ENCODE results near the gene PBRM1. TPM values are rescaled to one million over a fixed set of nuclear protein-coding genes. Genes with fewer than 3 reads are reported as not detected.

PBRM1 gene
- total and polyA plus RNA-seq, 2 donors (not counting 3 experiments of a cell fraction or from before 2014, with no cell fraction given) = 26.7 to 87.1 TPM

GRCh38 chr3:52552089-52552488, 133.6 kb downstream of the PBRM1 start:
- no peaks in the 10 kb centered on the region for H4K20me1 ChIP-seq (replicated peaks; ENCODE audit: control insufficient read depth, extremely low read depth, insufficient read depth, low read length)
- no peaks in the 10 kb centered on the region for H3K27me3 ChIP-seq (ENCODE audit: control insufficient read depth in 2 of 2, insufficient read depth in 2 of 2, low read length in 2 of 2)
- no peak for DNase-seq (ENCODE audit: low read depth, low spot score)
- H3K4me1 ChIP-seq (ENCODE audit: control insufficient read depth, extremely low read depth, insufficient read depth, low read length) = no peaks in the 10 kb centered on the region
- dilution Hi-C loops (cut with MboI; ENCODE audit: extremely low pct_ligation_motif_present, low sequenced_read_pairs) (no loop called here), intact Hi-C loops (cut with micrococcal nuclease) (no loop called here)
- H3K79me2 ChIP-seq (ENCODE audit: control insufficient read depth, insufficient read depth, low read length) = peaks cover 2% of the 10 kb centered on the region
- POLR2A ChIA-PET = interaction anchor here (0.6 kb wide), 1 partner anchor 58 kb away, joined by 8 read pairs; no protein-coding TSS in a partner anchor
- H3K4me2 ChIP-seq (ENCODE audit: insufficient read depth, low read length) = no peak overlapping the region
- no peak overlapping the region for H3K9ac ChIP-seq (replicated peaks; ENCODE audit: extremely low read depth, insufficient read depth, low read length)
- CTCF ChIA-PET = no interaction called here
- no peak overlapping the region for H3K27ac ChIP-seq (ENCODE audit: insufficient read depth, low read depth, low read length)
- H3K4me3 ChIP-seq (replicated peaks in 1 of 3; ENCODE audit: insufficient read depth in 1 of 3, low read depth in 1 of 3, low read length in 3 of 3) = no peak overlapping the region
- no TSS peak for BruUV-seq (replicated peaks)
- no peak for FAIRE-seq
- H3K9me3 ChIP-seq (replicated peaks; ENCODE audit: control insufficient read depth, insufficient read depth, low read length) = no peaks in the 10 kb centered on the region
- H3K9me1 ChIP-seq (replicated peaks; ENCODE audit: control insufficient read depth, extremely low read depth, insufficient read depth, low read length) = no peaks in the 10 kb centered on the region
- TF ChIP-seq MYC (IDR thresholded peaks at IDR 0.05; ENCODE audit: low read depth, low read length) (no peak), POLR2AphosphoS5 (IDR thresholded peaks at IDR 0.05; ENCODE audit: insufficient read depth, low read depth, low read length) (no peak), JUN (IDR thresholded peaks at IDR 0.05; ENCODE audit: borderline replicate concordance, insufficient read depth, insufficient read length, low read depth) (no peak), EZH2 (IDR thresholded peaks at IDR 0.05; ENCODE audit: borderline replicate concordance, low read depth, low read length, severe bottlenecking) (no peak), MAX (IDR thresholded peaks at IDR 0.05; ENCODE audit: insufficient read depth, insufficient read length) (no peak), CTCF (IDR thresholded peaks at IDR 0.05; ENCODE audit: extremely low read depth in 1 of 2, insufficient read depth in 1 of 2, low read depth in 1 of 2, low read length in 2 of 2) (no peak), FOS (IDR thresholded peaks at IDR 0.05; ENCODE audit: borderline replicate concordance, insufficient read depth, low read length) (no peak), POLR2A (IDR thresholded peaks at IDR 0.05; ENCODE audit: low read depth, low read length) (no peak), GATA2 (IDR thresholded peaks at IDR 0.05; ENCODE audit: insufficient read depth, insufficient read length, low read depth, low read length) (no peak)
- H3K36me3 ChIP-seq (ENCODE audit: control insufficient read depth in 2 of 2, extremely low read depth in 1 of 2, insufficient read depth in 2 of 2, low read length in 2 of 2) = peaks cover 25 to 28% of the 10 kb centered on the region in 2 experiments
- no peak overlapping the region for H2AFZ ChIP-seq (ENCODE audit: low read depth, low read length)
